Sigmoid colon (tissue), 4 donors: Measurements from ENCODE around the gene HHAT.

ENCODE experiments used
- POLR2A ChIP-seq, 2 donors: fragments of 450-650 bp; IDR thresholded peaks; one replicate each; pipeline ENCODE4 v1.6.1; 2016; ENCODE audit warnings: antibody characterized with exemption in 2 of 2, mild to moderate bottlenecking in 2 of 2, moderate library complexity in 2 of 2
- POLR2AphosphoS5 ChIP-seq, 4 donors: sonication (generic); formaldehyde crosslinking; IDR thresholded peaks; one replicate each; pipeline ENCODE4 v1.6.1; 2017; ENCODE audit warnings: antibody characterized with exemption in 4 of 4
- TF ChIP-seq, protein P1 (sequence below), 4 experiments: fragments of 450-650 bp in 3 of 4; fragments of 200-600 bp in 1 of 4; IDR thresholded peaks; one replicate each; pipeline ENCODE4 v1.5.1; 2016 to 2019; ENCODE audit warnings: antibody characterized with exemption in 4 of 4, mild to moderate bottlenecking in 3 of 4, moderate library complexity in 2 of 4

DNA sequence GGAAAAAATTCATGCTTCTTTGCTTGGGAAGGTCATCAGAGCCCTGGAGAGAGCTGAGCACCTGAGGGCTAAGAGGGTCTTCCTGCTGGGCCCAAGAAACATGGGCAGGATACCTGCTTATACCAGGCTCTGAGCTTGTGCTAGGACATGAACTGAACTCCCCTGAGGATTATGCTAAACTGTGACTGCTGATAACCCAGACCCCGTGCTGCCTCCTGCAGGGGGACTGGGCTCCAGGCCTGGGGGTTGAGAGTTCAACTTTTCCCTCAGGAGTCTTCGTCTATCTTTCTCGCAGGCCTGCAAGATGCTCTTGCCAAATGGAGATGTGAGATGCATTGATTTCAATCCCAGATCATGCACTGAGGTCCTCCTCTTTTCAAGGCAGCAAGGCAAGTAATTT is 368.5 kb downstream of the HHAT start:
- no peak for TF ChIP-seq POLR2AphosphoS5 (IDR thresholded peaks at IDR 0.05)
- TF ChIP-seq, protein P1, sequence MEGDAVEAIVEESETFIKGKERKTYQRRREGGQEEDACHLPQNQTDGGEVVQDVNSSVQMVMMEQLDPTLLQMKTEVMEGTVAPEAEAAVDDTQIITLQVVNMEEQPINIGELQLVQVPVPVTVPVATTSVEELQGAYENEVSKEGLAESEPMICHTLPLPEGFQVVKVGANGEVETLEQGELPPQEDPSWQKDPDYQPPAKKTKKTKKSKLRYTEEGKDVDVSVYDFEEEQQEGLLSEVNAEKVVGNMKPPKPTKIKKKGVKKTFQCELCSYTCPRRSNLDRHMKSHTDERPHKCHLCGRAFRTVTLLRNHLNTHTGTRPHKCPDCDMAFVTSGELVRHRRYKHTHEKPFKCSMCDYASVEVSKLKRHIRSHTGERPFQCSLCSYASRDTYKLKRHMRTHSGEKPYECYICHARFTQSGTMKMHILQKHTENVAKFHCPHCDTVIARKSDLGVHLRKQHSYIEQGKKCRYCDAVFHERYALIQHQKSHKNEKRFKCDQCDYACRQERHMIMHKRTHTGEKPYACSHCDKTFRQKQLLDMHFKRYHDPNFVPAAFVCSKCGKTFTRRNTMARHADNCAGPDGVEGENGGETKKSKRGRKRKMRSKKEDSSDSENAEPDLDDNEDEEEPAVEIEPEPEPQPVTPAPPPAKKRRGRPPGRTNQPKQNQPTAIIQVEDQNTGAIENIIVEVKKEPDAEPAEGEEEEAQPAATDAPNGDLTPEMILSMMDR (IDR thresholded peaks at IDR 0.05): no peak
- no peak for TF ChIP-seq POLR2A (IDR thresholded peaks at IDR 0.05)
